Calu3 (cell line): ENCODE measurements around the gene ETNK2. TPM values are rescaled to one million over a fixed set of nuclear protein-coding genes. Genes with fewer than 3 reads are reported as not detected.
A peak's percentile ranks its signal among the peaks of the same experiment; 100 is the strongest.

Experiments used
- BruUV-seq: library from RNA; stranded (reverse); fragments of 400-500 nt; replicated peaks from 2 replicates; lab custom pipeline; 2021; lab: Mats Ljungman, UMichigan
- CTCF ChIA-PET: fragments of 300-600 bp; sonication (Branson Sonifier 250); formaldehyde crosslinking; loops from one replicate; lab custom pipeline; 2022; ENCODE audit warnings: antibody characterized with exemption; lab: Charles Lee
- DNase-seq: peaks from one replicate; pipeline ENCODE4 v3.0.0; 2022
- H3K27ac Mint-ChIP-seq: one replicate; pipeline ENCODE4 v1.8.0; 2022; ENCODE audit warnings: mixed read lengths; ENCODE audit not compliant: unreplicated experiment
- H3K27me3 Mint-ChIP-seq: one replicate; pipeline ENCODE4 v1.8.0; 2022; ENCODE audit warnings: mixed read lengths; ENCODE audit not compliant: unreplicated experiment
- H3K36me3 Mint-ChIP-seq: one replicate; pipeline ENCODE4 v1.8.0; 2022; ENCODE audit warnings: mild to moderate bottlenecking, moderate library complexity, mixed read lengths; ENCODE audit not compliant: insufficient read depth, unreplicated experiment
- H3K4me1 Mint-ChIP-seq: one replicate; pipeline ENCODE4 v1.8.0; 2022; ENCODE audit warnings: mild to moderate bottlenecking, low read depth, mixed read lengths; ENCODE audit not compliant: unreplicated experiment
- H3K4me3 Mint-ChIP-seq: one replicate; pipeline ENCODE4 v1.8.0; 2022; ENCODE audit warnings: mild to moderate bottlenecking, low read depth, moderate library complexity, mixed read lengths; ENCODE audit not compliant: unreplicated experiment
- H3K9me3 Mint-ChIP-seq: one replicate; pipeline ENCODE4 v1.8.0; 2022; ENCODE audit warnings: low read depth, mixed read lengths; ENCODE audit not compliant: unreplicated experiment
- intact Hi-C: fragments of 100-400 bp; cut with micrococcal nuclease; formaldehyde crosslinking; loops from one replicate; pipeline ENCODE4 v1.10.0; 2022; ENCODE audit not compliant: unreplicated experiment
- total RNA-seq: library from RNA; stranded (reverse); gene quantifications from 2 replicates; pipeline ENCODE4 v1.2.3, GENCODE V29; 2022
- TF ChIP-seq, protein P1 (sequence below): fragments of 200-600 bp; IDR thresholded peaks from one replicate; pipeline ENCODE4 v1.8.0; 2022; ENCODE audit warnings: antibody characterized with exemption; ENCODE audit not compliant: unreplicated experiment

The ETNK2 gene
- total RNA-seq, 1 experiment from 2014 or later = 5.0 TPM

DNA sequence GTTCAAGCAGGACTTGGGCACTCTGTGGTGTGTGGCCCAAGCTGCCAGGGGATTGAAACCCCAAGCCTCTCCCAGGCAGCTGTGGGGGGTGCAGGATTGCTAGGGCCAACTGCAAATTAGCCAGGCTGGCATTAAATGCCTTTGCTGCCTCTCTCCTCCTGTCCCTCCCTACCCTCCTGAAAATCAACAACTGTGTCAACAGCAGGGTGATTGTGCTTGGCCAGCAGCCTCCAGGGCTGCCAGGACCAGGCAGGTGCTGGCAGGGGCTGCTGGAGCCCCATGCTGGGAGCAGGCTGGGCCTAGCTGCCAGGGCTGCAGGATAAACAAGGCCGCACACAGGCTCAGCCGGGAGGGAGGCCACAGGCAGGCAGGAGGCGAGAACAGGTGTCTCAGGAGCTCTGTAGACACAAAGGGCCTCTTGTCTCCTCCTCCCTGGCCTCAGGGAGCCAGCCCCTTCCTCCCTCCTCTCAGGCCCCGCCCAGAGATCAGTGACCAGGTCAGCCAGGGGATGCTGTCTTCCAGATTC is 67.5 kb downstream of the ETNK2 start:
- Mint-ChIP-seq H3K4me3 (no peak overlapping the region), H3K4me1 (peaks cover 47% of the 10 kb centered on the region), H3K27me3 (no peaks in the 10 kb centered on the region), H3K36me3 (no peaks in the 10 kb centered on the region), H3K27ac (peak overlapping the region; percentile 1), H3K9me3 (no peaks in the 10 kb centered on the region)
- TF ChIP-seq, protein P1, sequence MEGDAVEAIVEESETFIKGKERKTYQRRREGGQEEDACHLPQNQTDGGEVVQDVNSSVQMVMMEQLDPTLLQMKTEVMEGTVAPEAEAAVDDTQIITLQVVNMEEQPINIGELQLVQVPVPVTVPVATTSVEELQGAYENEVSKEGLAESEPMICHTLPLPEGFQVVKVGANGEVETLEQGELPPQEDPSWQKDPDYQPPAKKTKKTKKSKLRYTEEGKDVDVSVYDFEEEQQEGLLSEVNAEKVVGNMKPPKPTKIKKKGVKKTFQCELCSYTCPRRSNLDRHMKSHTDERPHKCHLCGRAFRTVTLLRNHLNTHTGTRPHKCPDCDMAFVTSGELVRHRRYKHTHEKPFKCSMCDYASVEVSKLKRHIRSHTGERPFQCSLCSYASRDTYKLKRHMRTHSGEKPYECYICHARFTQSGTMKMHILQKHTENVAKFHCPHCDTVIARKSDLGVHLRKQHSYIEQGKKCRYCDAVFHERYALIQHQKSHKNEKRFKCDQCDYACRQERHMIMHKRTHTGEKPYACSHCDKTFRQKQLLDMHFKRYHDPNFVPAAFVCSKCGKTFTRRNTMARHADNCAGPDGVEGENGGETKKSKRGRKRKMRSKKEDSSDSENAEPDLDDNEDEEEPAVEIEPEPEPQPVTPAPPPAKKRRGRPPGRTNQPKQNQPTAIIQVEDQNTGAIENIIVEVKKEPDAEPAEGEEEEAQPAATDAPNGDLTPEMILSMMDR = no peak
- BruUV-seq = no TSS peak
- peak; percentile 73 for DNase-seq
- CTCF ChIA-PET = interaction anchor here (0.6 to 1.0 kb wide), 4 partner anchors 11 to 213 kb away, joined by 3 to 4 read pairs (median 4); no protein-coding TSS in a partner anchor
- intact Hi-C loops = no loop called here

GRCh38 chr1:204083491-204083890 is 68.4 kb downstream of the ETNK2 start:
- Mint-ChIP-seq H3K27me3 (no peaks in the 10 kb centered on the region), H3K27ac (no peak overlapping the region), H3K4me1 (peaks cover 47% of the 10 kb centered on the region), H3K9me3 (no peaks in the 10 kb centered on the region), H3K36me3 (no peaks in the 10 kb centered on the region), H3K4me3 (no peak overlapping the region)
- intact Hi-C loops = no loop called here
- no TSS peak for BruUV-seq
- no peak for DNase-seq
- TF ChIP-seq, protein P1 = no peak
- CTCF ChIA-PET = interaction anchor here (0.8 to 1.0 kb wide), 2 partner anchors 10 to 51 kb away, joined by 3 read pairs; no protein-coding TSS in a partner anchor

DNA sequence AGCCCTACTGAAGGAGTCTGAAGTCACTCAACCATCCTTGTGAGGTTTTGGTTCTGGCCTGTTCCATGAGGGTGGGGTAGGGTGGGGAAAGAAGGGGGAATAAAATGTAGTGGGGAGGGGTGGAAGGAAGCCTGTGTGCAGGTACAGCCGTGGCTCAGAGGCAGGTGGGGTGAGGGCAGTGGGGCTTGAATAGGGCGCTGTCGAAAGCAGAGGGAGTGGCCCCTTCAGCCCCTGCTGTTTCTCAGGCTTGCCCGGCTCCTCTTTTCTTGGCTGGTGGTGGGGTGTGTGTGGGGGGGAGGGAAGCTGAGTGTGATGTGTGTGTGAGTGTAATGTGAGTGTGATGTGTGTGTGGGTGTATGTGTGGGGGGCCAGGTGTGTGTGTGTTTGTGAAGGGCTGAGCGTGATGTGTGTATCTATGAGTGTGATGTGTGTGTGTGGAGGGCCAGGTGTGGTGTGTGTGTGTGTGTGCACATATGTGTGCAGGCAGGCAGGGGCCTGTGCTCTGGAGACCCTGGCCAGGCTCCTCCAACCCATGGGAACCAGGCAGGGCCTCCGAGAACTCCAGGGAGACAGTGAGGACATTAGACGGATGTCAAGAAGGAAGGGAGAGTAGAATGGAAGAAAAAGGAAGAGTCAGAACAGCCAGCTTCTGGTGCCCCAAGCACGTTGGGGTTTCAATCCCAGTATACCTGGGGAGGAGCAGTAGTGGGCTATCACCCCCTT is 69.9 kb downstream of the ETNK2 start:
- Mint-ChIP-seq H3K9me3 (no peaks in the 10 kb centered on the region), H3K4me3 (no peak overlapping the region), H3K4me1 (peaks cover 52% of the 10 kb centered on the region), H3K36me3 (no peaks in the 10 kb centered on the region), H3K27me3 (no peaks in the 10 kb centered on the region), H3K27ac (no peak overlapping the region)
- CTCF ChIA-PET = no interaction called here
- intact Hi-C loops = no loop called here
- no TSS peak for BruUV-seq
- TF ChIP-seq, protein P1 = no peak
- no peak for DNase-seq

GRCh38 chr1:204081164-204081790 is 70.6 kb downstream of the ETNK2 start:
- no peaks in the 10 kb centered on the region for H3K36me3 Mint-ChIP-seq
- no peaks in the 10 kb centered on the region for H3K27me3 Mint-ChIP-seq
- TF ChIP-seq, protein P1 = no peak
- no peak overlapping the region for H3K4me3 Mint-ChIP-seq
- no peak overlapping the region for H3K27ac Mint-ChIP-seq
- no peak for DNase-seq
- CTCF ChIA-PET = interaction anchor here (1.2 kb wide), 1 partner anchor 216 kb away, joined by 4 read pairs; no protein-coding TSS in a partner anchor
- BruUV-seq = no TSS peak
- peaks cover 59% of the 10 kb centered on the region for H3K4me1 Mint-ChIP-seq
- no peaks in the 10 kb centered on the region for H3K9me3 Mint-ChIP-seq
- intact Hi-C loops = no loop called here

Other genes with a start within 250 kb of the ETNK2 start
- 21.8 and 27.9 TPM in 2 replicates for gene SOX13, start 78.9 kb downstream of the ETNK2 start, total RNA-seq
- gene REN, start 14.3 kb upstream of the ETNK2 start, total RNA-seq = not detected in 2 replicates
- gene KISS1, start 44.4 kb upstream of the ETNK2 start, total RNA-seq = not detected in 2 replicates
- gene GOLT1A, start 61.9 kb upstream of the ETNK2 start, total RNA-seq = 3.5 and 5.6 TPM in 2 replicates
- 94.9 and 101 TPM in 2 replicates for gene PLEKHA6, start 207.9 kb upstream of the ETNK2 start, total RNA-seq